Mucosa of gallbladder (tissue), 1 donor: ENCODE results near the gene TLL1. TPM values are rescaled to one million over a fixed set of nuclear protein-coding genes. Genes with fewer than 3 reads are reported as not detected.

Experiments
- DNase-seq: peaks from one replicate; pipeline ENCODE4 v3.0.0-alpha.2; 2020; ENCODE audit warnings: low spot score
- total RNA-seq: library from RNA; stranded (reverse); gene quantifications from one replicate; pipeline ENCODE4 v1.2.1, GENCODE V29; 2021
- donor health status: DM: no; HTN: no; CAD: no.

TLL1 gene
- total RNA-seq, 1 donor from 2014 or later, result 1.2 TPM

GRCh38 chr4:165971933-165972332 lies 98.9 kb downstream of the TLL1 start:
- DNase-seq, result no peak

GRCh38 chr4:165972747-165973146 lies 99.7 kb downstream of the TLL1 start:
- DNase-seq, result no peak

- DNase-seq, result no peak
Measured at GRCh38 chr4:165982934-165983333, 109.9 kb downstream of the TLL1 start.

GRCh38 chr4:165986956-165987698 lies 114.1 kb downstream of the TLL1 start:
- no peak for DNase-seq

DNA sequence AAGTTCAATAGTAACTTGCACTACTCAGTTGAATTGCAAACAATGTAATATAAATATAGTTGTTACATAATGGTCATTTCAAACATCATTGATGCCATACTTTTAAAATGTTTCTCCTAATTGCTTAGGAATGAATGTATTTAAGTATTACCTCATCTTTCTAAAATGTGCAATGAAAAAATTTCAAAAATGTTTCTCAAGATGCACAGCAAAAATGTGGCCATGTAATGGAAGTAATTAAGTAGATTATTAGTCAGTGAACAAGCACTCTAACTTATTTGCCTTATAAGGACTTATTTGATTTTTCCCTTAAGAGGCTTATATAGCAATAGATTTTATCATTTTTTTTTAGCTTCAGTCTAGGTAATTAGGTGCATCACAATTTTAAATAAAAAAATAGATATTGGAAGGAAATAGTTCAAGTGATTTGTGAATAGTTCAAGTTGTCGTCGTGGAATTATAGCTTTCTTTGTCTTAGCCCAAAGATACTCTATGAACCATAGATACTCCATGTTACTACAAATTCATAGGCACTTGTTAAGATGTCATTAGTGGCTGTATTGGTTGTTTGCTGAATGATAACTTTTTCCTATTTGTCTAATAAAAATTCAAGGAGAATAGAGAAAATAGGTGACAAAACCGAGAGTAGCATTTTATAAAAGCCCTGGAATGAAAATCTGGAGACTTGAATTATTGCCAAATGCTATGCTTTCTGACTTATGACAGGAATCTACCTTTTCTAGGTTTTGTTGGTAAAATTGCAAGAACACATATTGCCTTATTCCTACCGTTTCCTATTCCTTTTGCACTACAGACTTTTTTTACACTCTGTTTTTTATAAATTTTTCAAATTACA lies 118.5 kb downstream of the TLL1 start:
- no peak for DNase-seq

GRCh38 chr4:165992283-165992682 lies 119.2 kb downstream of the TLL1 start:
- no peak for DNase-seq

- no peak for DNase-seq
Measured at GRCh38 chr4:165994701-165995100, 121.7 kb downstream of the TLL1 start.

- no peak for DNase-seq
Measured at GRCh38 chr4:166003811-166004210, 130.8 kb downstream of the TLL1 start.

DNA sequence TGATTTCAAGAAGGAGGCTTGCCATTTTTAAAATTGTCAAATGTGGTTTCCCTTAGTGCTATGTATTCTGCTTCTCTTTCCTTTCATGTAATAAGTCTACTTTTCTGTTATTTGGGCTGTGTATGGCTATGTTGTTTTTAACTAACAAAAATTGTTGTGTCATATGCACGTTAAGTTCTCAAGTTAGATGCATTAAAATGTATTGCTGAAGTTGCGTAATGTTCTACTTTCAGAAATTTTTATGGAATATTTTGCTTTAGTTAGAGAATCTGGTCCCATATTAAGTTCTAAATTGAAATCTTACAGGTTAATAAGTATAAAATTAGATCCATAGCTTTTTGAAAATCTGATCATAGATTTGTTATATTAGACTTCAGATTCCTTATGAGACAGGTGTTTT lies 133.2 kb downstream of the TLL1 start:
- no peak for DNase-seq

GRCh38 chr4:166008510-166008909 lies 135.5 kb downstream of the TLL1 start:
- no peak for DNase-seq

DNA sequence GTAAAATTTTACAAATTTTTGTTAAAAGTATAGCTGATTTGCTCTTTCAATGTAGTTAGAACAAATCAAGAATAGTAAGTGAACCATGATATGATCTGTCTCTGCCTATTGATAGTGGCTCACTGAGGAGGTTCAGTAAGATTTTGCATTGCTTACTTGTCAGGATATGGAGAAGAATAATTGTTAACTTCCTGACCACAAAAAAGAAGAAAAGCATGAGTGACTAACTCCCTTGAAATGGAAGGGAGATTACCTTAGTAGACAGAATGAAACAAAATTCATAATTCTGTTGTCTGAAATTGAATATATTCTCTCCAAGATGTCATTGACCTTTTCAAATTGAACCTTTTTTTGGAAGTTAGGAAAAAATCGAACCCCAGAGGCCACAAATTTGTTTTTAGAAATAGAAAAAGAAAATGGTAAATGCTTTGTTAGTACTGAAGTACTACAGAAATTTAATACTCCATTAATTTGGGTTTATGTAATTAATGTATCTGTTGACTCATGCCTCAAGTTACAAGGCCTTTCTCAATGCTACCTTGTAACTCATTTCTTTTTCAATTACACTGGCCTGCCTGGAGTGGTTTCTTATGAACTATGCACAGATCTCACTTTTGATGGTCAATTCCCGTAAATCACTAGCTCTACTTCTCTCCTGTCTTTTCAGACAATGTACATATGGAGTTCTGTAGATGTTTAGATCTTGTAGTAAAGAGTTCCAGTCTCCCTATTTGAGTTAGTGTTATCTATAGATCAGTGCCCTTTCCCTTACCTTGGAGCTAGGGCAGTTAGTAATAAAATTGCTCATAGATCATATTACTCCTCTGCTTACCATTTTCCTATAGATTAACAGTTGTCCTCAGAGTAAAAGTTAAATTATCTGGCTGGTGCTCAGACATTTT lies 139.3 kb downstream of the TLL1 start:
- DNase-seq, result no peak

GRCh38 chr4:166014411-166014810 lies 141.4 kb downstream of the TLL1 start:
- no peak for DNase-seq

DNA sequence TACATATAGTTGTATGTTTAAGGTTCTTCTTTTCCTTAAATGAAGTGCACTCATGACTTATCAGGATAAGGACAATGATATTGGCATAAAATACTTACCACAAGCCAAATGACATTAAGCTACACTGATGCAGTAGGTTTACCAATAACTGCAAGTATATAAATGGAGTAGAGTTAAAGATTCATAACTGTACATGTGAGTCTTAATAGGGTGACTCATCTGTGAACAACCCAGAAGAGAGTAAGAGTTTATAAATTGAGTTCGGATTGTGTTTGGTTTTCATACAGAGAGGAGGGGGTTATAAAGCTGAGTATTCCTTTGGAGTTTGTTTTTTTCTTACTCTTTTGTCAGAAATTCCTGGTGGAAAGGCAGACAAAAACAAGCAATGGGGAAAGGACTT lies 144.8 kb downstream of the TLL1 start:
- no peak for DNase-seq

DNA sequence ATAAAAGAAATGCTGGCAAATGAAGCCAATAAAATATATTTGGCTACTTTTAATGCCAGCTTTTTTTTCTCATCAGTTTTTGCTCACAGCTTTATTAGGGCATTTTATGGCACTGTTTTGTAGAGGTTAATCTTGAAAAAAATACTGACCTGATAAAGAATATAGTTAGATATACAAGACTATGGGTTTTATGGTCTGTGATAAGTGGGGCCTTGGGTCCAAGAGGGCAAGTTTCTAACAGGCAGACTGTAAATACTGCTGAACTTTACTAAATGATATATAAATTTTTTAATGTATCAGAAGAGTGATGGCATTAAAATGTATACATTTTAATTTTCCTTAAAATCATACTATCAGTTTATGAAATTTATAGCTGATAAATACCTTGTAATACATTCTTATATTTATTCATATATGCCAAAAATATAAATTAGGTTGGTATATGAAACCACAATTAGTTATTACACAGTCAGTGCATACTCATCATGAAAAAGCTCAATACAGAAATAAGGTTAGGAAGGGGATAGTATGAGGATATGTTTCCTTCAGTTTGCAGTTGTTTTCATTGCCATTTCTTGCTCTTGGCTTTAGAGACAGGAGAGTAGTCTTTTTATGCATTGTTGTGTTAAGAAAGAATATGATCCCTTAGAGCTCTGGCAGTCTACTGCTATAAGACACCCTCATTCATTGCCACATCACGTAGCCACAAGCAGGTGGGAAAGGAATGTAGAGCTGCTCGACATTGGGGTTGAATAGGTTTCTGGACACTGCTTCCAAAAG lies 146.6 kb downstream of the TLL1 start:
- no peak for DNase-seq

- DNase-seq, result no peak
Measured at GRCh38 chr4:166021617-166022016, 148.6 kb downstream of the TLL1 start.

DNA sequence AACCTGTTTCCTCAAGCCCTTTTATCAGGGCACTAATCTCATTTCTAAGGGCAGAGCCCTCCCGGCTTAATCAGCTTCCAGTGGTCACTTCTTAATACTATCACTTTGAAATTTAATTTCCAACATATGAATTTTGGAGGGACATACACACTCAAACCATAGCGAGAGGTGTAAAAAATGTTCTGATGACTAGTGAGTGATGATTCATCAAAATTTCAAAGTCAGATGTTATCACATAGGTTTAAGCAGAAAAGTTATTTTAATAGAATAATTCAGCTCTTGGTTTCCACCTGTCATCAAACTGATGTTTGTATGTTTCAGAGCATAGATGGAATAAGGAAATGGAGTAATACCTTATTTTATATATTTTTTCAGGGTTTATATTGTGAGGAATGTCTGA lies 161.9 kb downstream of the TLL1 start:
- DNase-seq, result no peak

DNA sequence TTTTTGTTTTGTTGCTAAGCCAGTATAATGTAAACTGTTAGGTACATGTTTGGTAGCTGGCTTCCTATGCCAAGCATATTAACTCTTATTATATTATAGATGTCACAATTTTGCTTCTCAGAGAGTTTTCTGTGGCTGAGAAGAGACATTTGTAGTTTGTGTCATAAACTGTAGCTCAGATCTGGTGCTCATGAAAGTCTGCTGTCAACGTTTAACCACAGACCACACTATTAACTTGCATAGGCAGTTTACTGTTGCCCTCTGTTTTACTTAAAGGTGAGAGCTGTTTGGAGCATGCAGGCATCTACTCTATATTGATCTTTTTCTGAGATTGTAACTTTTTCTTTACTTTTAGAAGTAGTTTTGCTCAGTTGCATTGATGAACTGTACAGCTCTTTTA lies 166.8 kb downstream of the TLL1 start:
- DNase-seq, result no peak

DNA sequence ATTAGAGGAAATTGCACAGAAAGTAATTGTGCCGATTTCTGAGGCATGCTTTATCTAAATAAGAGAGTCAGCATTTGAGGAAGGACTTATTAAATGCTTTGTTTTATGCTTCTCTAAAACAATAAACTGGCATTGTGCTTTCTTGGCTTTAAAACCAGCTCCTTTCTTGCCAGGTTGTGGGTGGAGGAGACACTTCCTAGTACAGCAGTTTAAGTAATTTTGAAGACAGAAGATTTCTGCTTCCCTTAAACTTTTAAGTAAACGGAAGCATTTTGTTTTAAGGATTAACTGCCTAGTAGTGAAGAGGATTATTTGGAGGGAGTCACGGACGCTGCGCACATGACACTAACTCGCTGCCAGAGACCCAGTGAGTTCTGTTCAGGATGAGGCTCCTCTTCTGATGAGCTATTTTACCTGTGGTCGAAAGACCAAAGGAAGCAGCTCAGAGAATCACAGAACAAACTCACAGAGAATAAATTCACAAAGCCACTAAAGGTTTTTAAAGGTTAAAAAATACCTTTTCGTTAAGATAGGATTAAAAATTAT lies 169.5 kb downstream of the TLL1 start:
- DNase-seq, result no peak

- DNase-seq, result no peak
Measured at GRCh38 chr4:166043801-166044200, 170.8 kb downstream of the TLL1 start.

GRCh38 chr4:166044871-166045270 lies 171.8 kb downstream of the TLL1 start:
- DNase-seq, result no peak

- no peak for DNase-seq
Measured at GRCh38 chr4:166045457-166045856, 172.4 kb downstream of the TLL1 start.
